Adipocyte (in vitro differentiated cells): ENCODE data around the gene CCDC106.

Experiments used
- DNase-seq: peaks from one replicate; pipeline ENCODE4 v3.0.0-alpha.2; 2015; ENCODE audit warnings: low read depth
- H3K27me3 ChIP-seq: replicated peaks from 2 replicates; pipeline ENCODE4 v1.7.0; 2013; ENCODE audit warnings: mild to moderate bottlenecking, low read length, moderate library complexity; ENCODE audit not compliant: control insufficient read depth, insufficient read depth
- H3K36me3 ChIP-seq: 2 replicates; pipeline ENCODE4 v1.7.0; 2013; ENCODE audit warnings: low read length, mild to moderate bottlenecking, moderate library complexity; ENCODE audit not compliant: control insufficient read depth, insufficient read depth, severe bottlenecking
- H3K4me1 ChIP-seq: 2 replicates; pipeline ENCODE4 v1.7.0; 2013; ENCODE audit warnings: mild to moderate bottlenecking, low read length, moderate library complexity; ENCODE audit not compliant: control insufficient read depth, insufficient read depth
- H3K4me3 ChIP-seq: 2 replicates; pipeline ENCODE4 v1.7.0; 2013; ENCODE audit warnings: mild to moderate bottlenecking, low read length, moderate library complexity
- H3K9ac ChIP-seq: 2 replicates; pipeline ENCODE4 v1.7.0; 2013; ENCODE audit warnings: mild to moderate bottlenecking, low read length, moderate library complexity
- H3K9me3 ChIP-seq: 2 replicates; pipeline ENCODE4 v1.7.0; 2013; ENCODE audit warnings: mild to moderate bottlenecking, low read length, moderate library complexity; ENCODE audit not compliant: control insufficient read depth

The CCDC106 gene

GRCh38 chr19:55690769-55691545, 42.9 kb downstream of the CCDC106 start:
- Histone ChIP-seq H3K4me1 (no peaks in the 10 kb centered on the region), H3K9ac (no peak overlapping the region), H3K4me3 (no peak overlapping the region), H3K9me3 (no peaks in the 10 kb centered on the region), H3K27me3 (no peaks in the 10 kb centered on the region), H3K36me3 (peaks cover 63% of the 10 kb centered on the region)
- no peak for DNase-seq

- no peak overlapping the region for H3K4me3 ChIP-seq
- H3K4me1 ChIP-seq = no peaks in the 10 kb centered on the region
- H3K9ac ChIP-seq = no peak overlapping the region
- no peaks in the 10 kb centered on the region for H3K27me3 ChIP-seq
- no peak for DNase-seq
- H3K9me3 ChIP-seq = no peaks in the 10 kb centered on the region
- peaks cover 68% of the 10 kb centered on the region for H3K36me3 ChIP-seq
Observed at GRCh38 chr19:55691561-55692481, 43.8 kb downstream of the CCDC106 start.

GRCh38 chr19:55692681-55693081, 44.7 kb downstream of the CCDC106 start:
- H3K36me3 ChIP-seq = peaks cover 74% of the 10 kb centered on the region
- H3K4me1 ChIP-seq = no peaks in the 10 kb centered on the region
- H3K27me3 ChIP-seq = no peaks in the 10 kb centered on the region
- no peaks in the 10 kb centered on the region for H3K9me3 ChIP-seq
- H3K9ac ChIP-seq = no peak overlapping the region
- DNase-seq = no peak
- H3K4me3 ChIP-seq = no peak overlapping the region

GRCh38 chr19:55693336-55693974, 45.4 kb downstream of the CCDC106 start:
- DNase-seq = no peak
- Histone ChIP-seq H3K9ac (no peak overlapping the region), H3K4me1 (no peaks in the 10 kb centered on the region), H3K36me3 (peaks cover 77% of the 10 kb centered on the region), H3K9me3 (no peaks in the 10 kb centered on the region), H3K27me3 (no peaks in the 10 kb centered on the region), H3K4me3 (no peak overlapping the region)

GRCh38 chr19:55694241-55694655, 46.2 kb downstream of the CCDC106 start:
- no peaks in the 10 kb centered on the region for H3K9me3 ChIP-seq
- no peak overlapping the region for H3K9ac ChIP-seq
- no peaks in the 10 kb centered on the region for H3K27me3 ChIP-seq
- no peaks in the 10 kb centered on the region for H3K4me1 ChIP-seq
- no peak overlapping the region for H3K4me3 ChIP-seq
- H3K36me3 ChIP-seq = peaks cover 76% of the 10 kb centered on the region
- DNase-seq = no peak

GRCh38 chr19:55694656-55695491, 46.9 kb downstream of the CCDC106 start:
- no peak overlapping the region for H3K4me3 ChIP-seq
- no peaks in the 10 kb centered on the region for H3K27me3 ChIP-seq
- H3K4me1 ChIP-seq = no peaks in the 10 kb centered on the region
- H3K36me3 ChIP-seq = peaks cover 74% of the 10 kb centered on the region
- no peak for DNase-seq
- no peak overlapping the region for H3K9ac ChIP-seq
- H3K9me3 ChIP-seq = no peaks in the 10 kb centered on the region

- no peak for DNase-seq
- Histone ChIP-seq H3K4me1 (no peaks in the 10 kb centered on the region), H3K9me3 (no peaks in the 10 kb centered on the region), H3K27me3 (no peaks in the 10 kb centered on the region), H3K36me3 (peaks cover 71% of the 10 kb centered on the region), H3K9ac (no peak overlapping the region), H3K4me3 (no peak overlapping the region)
Observed at GRCh38 chr19:55695511-55696290, 47.7 kb downstream of the CCDC106 start.

GRCh38 chr19:55696301-55697068, 48.5 kb downstream of the CCDC106 start:
- no peak overlapping the region for H3K9ac ChIP-seq
- no peak for DNase-seq
- H3K9me3 ChIP-seq = no peaks in the 10 kb centered on the region
- no peaks in the 10 kb centered on the region for H3K27me3 ChIP-seq
- peaks cover 70% of the 10 kb centered on the region for H3K36me3 ChIP-seq
- no peak overlapping the region for H3K4me3 ChIP-seq
- no peaks in the 10 kb centered on the region for H3K4me1 ChIP-seq

- DNase-seq = no peak
- Histone ChIP-seq H3K9me3 (no peaks in the 10 kb centered on the region), H3K36me3 (peaks cover 66% of the 10 kb centered on the region), H3K27me3 (no peaks in the 10 kb centered on the region), H3K4me1 (no peaks in the 10 kb centered on the region), H3K4me3 (no peak overlapping the region), H3K9ac (no peak overlapping the region)
Observed at GRCh38 chr19:55697069-55697440, 49.0 kb downstream of the CCDC106 start.

GRCh38 chr19:55697698-55698097, 49.7 kb downstream of the CCDC106 start:
- Histone ChIP-seq H3K36me3 (peaks cover 63% of the 10 kb centered on the region), H3K4me1 (no peaks in the 10 kb centered on the region), H3K9me3 (no peaks in the 10 kb centered on the region), H3K9ac (no peak overlapping the region), H3K27me3 (no peaks in the 10 kb centered on the region), H3K4me3 (no peak overlapping the region)
- DNase-seq = no peak
